GM18951 (cell line): ENCODE data around the gene CLMP.
"Not testable (repeated sequence)": the region's sequence is repeated elsewhere in the genome, so short reads cannot be mapped to it uniquely, and the experiment has no call there.

ENCODE experiments used
- POLR2A ChIP-seq: IDR thresholded peaks from 4 replicates; pipeline ENCODE4 v1.6.1; 2011; ENCODE audit warnings: mild to moderate bottlenecking; ENCODE audit not compliant: insufficient read length, insufficient read depth; ENCODE audit errors: extremely low read depth
- in situ Hi-C: fragments of 300-500 bp; cut with MboI; formaldehyde crosslinking; loops from one replicate; pipeline ENCODE4 v1.12.0; 2022; ENCODE audit warnings: low sequenced_read_pairs, mixed read lengths, inconsistent platforms; ENCODE audit not compliant: unreplicated experiment

Gene CLMP

DNA sequence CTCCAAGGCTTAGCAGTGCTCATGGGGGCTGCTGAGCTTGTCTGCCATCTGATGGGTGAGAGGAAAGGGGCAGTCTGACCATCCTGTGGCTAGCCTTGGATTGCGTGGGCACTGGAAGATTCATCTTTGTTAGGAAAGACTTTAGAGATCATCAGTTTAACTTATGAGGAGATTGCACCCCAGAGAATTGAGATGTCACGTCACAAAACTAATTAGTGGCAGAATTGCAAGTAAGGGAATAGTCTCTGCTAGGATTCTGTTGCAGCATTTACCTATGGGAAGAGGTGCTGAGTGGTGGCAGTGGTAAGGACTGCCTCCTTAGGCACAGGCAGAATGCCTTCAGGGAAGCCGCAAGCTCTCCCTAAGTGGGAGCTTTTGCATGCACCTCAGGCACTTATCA is 90.4 kb downstream of the CLMP start:
- in situ Hi-C loops, result no loop called here
- no peak for TF ChIP-seq POLR2A

GRCh38 chr11:123103326-123103980 is 91.6 kb downstream of the CLMP start:
- TF ChIP-seq POLR2A, result no peak
- in situ Hi-C loops, result no loop called here

GRCh38 chr11:123100379-123101085 is 94.5 kb downstream of the CLMP start:
- no peak for TF ChIP-seq POLR2A
- in situ Hi-C loops, result no loop called here

DNA sequence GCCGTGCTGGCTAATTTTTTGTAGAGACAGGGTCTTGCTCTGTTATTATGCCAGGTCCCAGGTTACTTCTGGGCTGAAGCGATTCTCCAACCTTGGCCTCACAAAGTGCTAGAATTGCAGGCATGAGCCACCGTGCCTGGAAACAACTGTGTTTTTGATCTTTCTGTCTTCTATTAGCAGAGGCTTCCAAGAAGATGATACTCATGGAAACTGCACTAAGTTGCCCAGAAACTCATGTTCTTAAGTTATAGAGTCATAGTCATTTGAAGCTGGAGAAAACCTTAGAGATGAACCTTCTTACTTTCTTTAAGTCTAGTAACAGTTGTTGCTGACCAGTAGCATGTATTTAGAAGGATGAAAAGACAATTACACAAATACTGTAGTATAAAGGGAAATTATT is 96.1 kb downstream of the CLMP start:
- TF ChIP-seq POLR2A, result no peak
- in situ Hi-C loops, result no loop called here

DNA sequence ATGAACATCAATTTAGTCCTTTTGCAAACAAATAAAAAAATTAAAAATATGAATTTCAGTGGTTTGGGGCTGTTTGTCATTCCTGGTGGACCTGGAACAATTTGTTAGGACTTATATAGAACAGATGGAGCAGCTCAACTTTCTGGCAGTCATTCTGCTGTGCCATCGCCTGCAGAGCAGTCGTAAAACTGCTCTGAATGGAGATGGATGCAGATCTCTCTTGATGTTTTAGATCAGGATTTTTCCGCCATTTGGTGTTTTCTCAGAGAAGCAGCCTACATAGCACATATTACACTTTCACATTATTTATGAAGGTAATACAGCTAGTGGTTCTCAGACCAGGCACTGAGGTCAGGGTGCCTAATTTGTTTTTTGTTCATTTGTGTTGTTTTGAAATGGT is 101.3 kb downstream of the CLMP start:
- in situ Hi-C loops, result no loop called here
- TF ChIP-seq POLR2A, result no peak

DNA sequence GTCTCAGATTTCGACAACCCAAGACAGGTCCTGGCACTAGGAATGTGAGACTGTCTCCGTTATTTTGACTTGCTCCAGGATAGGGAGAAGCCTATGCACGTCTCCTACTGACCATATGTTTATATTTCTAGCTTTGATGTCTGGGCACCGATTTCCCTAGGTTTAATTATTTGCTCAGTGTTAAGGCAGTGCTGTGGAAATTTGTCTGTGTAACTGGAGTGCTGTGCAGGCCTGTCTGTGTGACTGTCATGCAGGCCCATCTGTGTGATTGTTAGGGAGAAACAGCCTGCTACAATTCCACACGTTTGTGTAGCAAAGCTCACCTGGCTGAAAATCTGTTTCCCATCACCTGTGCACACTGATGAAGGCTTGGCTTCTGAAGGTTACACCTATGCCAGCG is 103.5 kb downstream of the CLMP start:
- TF ChIP-seq POLR2A, result no peak
- in situ Hi-C loops, result no loop called here

GRCh38 chr11:123090168-123090567 is 104.9 kb downstream of the CLMP start:
- in situ Hi-C loops, result not testable (repeated sequence)

DNA sequence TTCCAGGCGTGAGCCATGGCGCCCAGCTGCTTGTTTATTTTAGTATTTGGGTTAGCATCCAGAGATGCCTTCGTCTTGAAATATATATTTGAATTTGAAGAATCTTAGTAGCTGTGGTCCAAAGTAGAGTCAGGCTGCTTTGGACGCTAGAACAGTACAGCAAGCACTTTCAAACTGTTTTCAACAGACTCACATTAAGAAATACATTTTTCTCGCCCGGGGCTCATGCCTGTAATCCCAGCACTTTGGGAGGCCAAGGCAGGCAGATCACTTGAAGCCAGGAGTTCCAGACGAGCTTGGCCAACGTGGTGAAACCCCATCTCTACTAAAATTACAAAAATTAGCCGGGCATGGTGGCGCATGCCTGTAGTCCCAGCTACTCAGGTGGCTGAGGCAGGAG is 106.2 kb downstream of the CLMP start:
- in situ Hi-C loops, result not testable (repeated sequence)

DNA sequence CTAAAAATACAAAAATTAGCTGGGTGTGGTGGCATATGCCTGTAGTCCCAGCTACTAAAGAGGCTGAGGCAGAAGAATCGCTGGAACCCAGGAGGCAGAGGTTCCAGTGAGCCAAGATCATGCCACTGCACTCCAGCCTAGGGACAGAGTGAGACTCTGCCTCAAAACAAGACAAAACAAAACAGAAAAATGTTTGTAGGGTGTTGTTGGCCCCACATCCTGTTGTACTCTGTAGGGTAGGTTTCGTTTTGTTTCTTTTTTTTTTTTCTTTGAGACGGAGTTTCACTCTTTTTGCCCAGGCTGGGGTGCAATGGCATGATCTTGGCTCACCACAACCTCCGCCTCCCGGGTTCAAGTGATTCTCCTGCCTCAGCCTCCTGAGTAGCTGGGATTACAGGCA is 107.4 kb downstream of the CLMP start:
- in situ Hi-C loops, result not testable (repeated sequence)

DNA sequence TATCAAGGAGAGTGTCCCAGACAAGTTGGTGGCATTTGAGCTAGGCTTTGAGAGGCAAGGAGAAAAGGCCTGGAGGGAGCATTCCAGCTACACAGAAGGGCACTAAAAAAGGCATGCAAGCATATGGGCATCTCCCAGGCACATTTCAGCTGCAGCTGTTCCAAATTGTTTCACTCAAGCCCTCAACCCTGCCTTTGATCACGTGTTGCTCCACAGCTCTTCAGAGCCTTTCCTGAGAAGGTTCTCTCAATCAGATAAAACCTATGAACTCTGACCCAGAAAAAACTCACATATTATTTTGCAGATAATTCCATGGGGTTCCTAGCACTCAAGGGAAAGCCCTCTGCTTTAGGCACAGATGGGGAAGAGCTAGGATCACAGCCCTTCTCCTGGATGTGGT is 108.7 kb downstream of the CLMP start:
- TF ChIP-seq POLR2A, result no peak
- in situ Hi-C loops, result no loop called here

DNA sequence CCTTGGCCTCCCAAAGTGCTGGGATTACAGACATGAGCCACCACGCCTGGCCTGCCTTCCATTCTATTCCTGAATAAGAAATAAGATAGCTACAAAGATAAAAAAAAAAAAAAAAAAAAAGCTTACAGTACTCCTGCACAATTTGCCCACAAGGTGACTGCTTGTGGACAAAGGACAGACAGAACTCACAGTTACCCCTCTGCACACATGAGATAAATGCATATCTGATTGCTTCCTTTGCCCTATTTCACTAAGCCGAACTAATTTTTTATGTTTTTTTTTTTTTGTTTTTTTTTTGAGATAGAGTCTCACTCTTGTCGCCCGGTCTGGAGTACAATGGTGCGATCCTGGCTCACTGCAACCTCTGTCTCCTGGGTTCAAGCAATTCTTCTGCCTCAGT is 109.6 kb downstream of the CLMP start:
- in situ Hi-C loops, result no loop called here
- TF ChIP-seq POLR2A, result no peak

DNA sequence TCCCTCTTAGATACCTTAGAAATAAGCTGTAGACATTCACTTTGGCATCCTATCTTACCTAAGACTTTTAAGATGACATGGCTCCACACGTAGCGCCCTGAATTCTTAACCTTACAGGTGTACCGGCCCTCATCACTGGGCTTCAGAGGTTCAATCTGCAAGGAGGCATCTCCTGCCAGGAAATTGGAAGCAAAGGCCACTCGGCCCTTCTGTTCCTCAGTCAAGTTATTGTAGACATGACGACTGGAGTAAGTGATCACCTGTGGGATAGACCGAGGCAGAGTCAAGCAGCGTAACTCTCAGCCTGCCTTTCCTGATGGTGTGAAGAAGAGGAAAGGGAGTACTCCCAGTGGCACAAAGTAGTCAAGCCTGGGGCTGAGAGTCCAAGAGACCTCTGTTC is 110.6 kb downstream of the CLMP start:
- TF ChIP-seq POLR2A, result no peak
- in situ Hi-C loops, result no loop called here

DNA sequence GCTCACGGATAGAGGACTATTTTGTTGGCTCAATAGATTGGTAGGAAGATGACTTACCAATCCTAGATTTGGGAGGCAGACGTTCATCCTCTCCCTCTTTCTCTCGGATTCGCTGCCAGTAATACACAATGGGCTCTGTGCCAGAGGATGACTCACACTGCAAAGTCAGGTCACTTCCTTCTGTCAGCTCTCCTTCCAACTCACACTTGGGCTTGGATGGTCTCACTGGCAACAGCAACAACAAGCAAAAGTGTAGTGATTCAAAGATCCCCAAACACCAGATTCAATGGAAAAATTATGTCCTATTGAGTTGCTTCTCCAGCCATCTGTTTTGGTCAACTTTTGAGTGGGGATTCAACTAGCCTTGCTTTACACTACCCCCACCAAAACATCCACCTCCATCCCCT is 111.4 kb downstream of the CLMP start:
- no peak for TF ChIP-seq POLR2A
- in situ Hi-C loops, result no loop called here

- TF ChIP-seq POLR2A, result no peak
- in situ Hi-C loops, result no loop called here
These were observed 112.1 kb downstream of the CLMP start for GRCh38 chr11:123082977-123083376.

GRCh38 chr11:123080015-123080414 is 115.0 kb downstream of the CLMP start:
- in situ Hi-C loops, result no loop called here
- no peak for TF ChIP-seq POLR2A

DNA sequence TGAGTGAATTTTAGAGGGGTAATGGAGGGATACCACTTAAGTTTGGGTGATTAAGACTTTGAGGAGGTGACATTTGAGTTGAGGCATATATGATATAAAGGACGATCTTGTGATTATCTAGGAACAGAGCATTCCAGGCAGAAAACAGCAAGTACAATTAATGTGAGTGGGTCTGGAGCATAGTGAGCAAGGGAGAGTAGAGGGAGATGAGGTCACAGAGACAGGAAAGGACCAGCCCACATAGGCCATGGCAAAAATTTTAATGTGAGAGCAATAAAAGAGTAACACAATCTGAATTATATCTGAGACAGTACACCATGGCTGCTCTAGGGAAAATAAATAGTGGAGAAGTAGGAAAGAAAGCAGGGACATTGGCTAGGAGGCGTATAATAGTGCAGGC is 118.6 kb downstream of the CLMP start:
- TF ChIP-seq POLR2A, result no peak
- in situ Hi-C loops, result no loop called here
